Measurements from ENCODE around the gene ARHGEF3.

Gene ARHGEF3

DNA sequence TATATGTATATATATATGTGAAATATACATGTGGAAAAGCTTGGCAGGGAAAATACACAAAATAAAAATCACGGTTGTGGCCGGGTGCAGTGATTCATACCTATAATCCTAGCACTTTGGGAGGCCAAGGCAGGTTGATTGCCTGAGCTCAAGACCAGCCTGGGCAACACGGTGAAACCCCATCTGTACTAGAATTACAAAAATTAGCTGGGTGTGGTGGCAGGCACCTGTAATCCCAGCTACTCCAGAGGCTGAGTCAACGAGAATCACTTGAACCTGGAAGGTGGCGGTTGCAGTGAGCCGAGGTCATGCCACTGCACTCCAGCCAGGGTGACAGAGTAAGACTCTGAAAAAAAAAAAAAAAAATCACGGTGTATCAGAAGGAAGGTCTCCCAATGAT lies 20.8 kb upstream of the ARHGEF3 start:
- TF ChIP-seq, protein P1, sequence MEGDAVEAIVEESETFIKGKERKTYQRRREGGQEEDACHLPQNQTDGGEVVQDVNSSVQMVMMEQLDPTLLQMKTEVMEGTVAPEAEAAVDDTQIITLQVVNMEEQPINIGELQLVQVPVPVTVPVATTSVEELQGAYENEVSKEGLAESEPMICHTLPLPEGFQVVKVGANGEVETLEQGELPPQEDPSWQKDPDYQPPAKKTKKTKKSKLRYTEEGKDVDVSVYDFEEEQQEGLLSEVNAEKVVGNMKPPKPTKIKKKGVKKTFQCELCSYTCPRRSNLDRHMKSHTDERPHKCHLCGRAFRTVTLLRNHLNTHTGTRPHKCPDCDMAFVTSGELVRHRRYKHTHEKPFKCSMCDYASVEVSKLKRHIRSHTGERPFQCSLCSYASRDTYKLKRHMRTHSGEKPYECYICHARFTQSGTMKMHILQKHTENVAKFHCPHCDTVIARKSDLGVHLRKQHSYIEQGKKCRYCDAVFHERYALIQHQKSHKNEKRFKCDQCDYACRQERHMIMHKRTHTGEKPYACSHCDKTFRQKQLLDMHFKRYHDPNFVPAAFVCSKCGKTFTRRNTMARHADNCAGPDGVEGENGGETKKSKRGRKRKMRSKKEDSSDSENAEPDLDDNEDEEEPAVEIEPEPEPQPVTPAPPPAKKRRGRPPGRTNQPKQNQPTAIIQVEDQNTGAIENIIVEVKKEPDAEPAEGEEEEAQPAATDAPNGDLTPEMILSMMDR (IDR thresholded peaks at IDR 0.05; ENCODE audit: low read depth, low read length, missing control alignments): no peak
- no peak for DNase-seq (ENCODE audit: extremely low read depth, low read depth)
- H3K4me3 ChIP-seq (replicated peaks; ENCODE audit: low read depth, low read length): no peak overlapping the region

DNA sequence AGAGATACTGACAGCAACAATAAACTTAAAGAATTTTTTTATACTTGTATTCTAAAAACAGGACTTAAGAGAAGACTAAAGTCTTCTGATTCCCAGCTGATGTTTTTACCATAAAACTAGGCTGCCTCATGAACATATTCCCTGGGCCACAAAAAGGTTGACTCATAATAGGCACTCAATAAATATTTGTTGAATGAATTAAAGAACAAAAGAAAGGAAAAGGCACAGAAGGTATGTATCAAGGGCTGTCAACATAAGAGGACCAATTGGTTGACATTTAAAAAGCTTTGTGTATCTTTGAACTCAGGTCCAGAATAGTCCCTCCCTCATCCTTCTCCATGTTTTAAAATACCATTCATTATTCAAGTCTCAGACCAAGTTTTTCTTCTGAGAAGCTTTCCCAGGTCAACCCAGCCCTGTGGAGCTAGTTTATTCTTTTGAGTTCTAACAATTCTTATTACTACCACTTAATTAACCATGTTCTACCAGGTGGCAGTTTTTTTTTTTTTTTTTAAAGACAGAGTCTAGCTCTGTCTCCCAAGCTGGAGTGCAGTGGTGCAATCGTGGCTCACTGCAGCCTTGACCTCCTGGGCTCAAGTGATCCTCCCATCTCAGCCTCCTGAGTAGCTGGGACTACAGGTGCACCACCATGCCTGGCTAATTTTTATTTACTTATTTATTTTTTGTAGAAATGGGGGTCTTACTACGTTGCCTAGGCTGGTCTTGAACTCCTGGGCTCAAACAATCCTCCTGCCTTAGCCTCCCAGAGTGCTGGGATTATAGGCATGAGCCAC lies 17.5 kb upstream of the ARHGEF3 start:
- DNase-seq (ENCODE audit: extremely low read depth, low read depth): no peak
- TF ChIP-seq, protein P1 (IDR thresholded peaks at IDR 0.05; ENCODE audit: low read depth, low read length, missing control alignments): no peak
- H3K4me3 ChIP-seq (replicated peaks; ENCODE audit: low read depth, low read length): no peak overlapping the region

DNA sequence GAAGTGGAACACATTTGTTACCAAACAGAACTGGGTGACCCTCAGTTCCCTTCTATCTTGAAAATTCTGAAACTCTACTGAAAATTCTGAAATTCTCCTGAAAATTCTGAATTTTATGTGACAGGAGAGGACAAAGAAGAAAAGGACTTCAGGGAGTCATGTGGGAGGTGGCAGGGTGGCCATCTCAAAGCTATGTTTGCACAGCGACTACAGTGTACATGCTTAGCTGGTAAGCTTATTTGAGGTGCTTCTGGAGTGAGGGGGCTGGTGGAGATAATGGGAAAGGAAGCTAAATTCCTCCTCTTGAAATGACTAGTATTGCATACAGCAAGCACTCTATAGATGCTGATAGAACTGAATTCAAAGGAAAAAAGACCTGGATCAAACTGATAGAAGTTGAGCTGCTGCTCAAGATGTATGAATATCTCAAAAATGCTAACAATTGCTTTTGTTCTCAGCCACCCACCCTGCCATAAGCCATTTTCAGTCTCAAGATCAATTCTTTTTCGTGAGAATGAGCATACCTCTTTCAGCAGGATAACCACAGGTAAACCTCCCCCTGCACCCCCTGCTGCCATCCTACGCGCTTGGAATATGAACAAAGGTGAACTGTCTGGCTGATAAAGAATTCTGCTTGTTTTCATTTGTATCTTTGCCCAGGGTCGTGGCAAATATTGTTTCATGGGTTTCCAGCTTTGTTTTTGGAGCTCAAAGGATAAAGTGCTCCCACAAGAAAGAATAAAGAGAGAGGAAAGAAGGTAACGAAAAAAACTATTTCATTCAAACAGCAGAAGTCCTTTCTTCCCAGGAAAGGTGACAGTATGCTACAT lies 16.6 kb upstream of the ARHGEF3 start:
- TF ChIP-seq, protein P1 (IDR thresholded peaks at IDR 0.05; ENCODE audit: low read depth, low read length, missing control alignments): no peak
- no peak for DNase-seq (ENCODE audit: extremely low read depth, low read depth)
- no peak overlapping the region for H3K4me3 ChIP-seq (replicated peaks; ENCODE audit: low read depth, low read length)

DNA sequence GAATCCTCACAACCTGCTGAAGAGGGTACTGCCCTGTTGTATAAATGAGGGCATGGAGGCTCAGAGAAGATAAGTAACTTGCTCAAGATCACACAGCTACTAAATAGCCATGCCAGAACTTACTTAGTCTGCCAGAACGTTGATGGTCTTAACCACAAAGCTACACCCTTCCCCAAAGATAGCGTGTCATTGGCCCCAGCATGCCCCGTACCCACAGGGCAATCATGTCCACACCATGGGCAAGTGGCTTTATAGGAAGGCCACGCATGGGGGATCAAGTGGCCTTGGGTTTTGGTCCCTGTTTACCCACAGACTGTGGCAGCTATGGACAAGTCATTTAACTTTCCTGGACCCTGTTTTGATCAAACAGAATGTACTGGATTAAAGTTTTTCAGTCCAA lies 15.9 kb upstream of the ARHGEF3 start:
- TF ChIP-seq, protein P1 (IDR thresholded peaks at IDR 0.05; ENCODE audit: low read depth, low read length, missing control alignments): no peak
- no peak overlapping the region for H3K4me3 ChIP-seq (replicated peaks; ENCODE audit: low read depth, low read length)
- no peak for DNase-seq (ENCODE audit: extremely low read depth, low read depth)

DNA sequence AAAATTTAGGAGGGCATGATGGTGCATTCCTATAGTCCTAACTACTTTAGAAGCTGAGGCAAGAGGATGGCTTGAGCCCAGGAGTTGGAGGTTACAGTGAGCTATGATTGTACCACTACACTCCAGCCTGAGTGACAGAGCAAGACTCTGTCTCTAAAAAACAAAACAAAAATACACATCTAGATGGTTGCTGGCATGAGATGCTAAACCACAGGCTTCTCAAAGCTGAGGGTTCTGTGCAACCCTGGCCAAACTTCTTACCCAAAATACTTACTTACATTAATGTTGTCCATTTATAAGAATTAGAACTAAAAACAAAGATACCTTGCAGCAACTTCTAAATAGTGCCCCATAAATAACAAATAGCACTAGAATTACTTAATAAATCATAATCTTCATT lies 14.3 kb upstream of the ARHGEF3 start:
- no peak overlapping the region for H3K4me3 ChIP-seq (replicated peaks; ENCODE audit: low read depth, low read length)
- TF ChIP-seq, protein P1 (IDR thresholded peaks at IDR 0.05; ENCODE audit: low read depth, low read length, missing control alignments): no peak
- DNase-seq (ENCODE audit: extremely low read depth, low read depth): no peak

DNA sequence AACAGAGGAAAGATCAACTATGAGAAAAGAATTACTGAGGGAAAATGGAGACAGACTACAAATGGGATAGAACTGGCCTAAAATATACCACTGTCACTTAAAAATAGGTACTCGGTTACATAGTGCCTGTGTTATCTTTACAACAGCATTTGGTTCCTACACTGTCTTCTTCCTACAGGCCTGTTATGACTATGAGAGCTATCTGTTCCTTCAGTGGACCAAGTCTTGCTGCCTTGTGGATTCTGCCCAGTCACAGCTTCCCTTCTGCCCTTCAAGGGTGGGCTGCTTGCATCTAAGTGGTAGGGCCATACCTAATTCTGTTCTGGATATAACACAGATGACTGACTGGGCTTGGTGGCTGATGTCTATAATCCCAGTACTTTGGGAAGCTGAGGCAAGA lies 13.8 kb upstream of the ARHGEF3 start:
- no peak for DNase-seq (ENCODE audit: extremely low read depth, low read depth)
- TF ChIP-seq, protein P1 (IDR thresholded peaks at IDR 0.05; ENCODE audit: low read depth, low read length, missing control alignments): no peak
- no peak overlapping the region for H3K4me3 ChIP-seq (replicated peaks; ENCODE audit: low read depth, low read length)
